ENCODE measurements around the gene CDH23.

CDH23 gene

DNA sequence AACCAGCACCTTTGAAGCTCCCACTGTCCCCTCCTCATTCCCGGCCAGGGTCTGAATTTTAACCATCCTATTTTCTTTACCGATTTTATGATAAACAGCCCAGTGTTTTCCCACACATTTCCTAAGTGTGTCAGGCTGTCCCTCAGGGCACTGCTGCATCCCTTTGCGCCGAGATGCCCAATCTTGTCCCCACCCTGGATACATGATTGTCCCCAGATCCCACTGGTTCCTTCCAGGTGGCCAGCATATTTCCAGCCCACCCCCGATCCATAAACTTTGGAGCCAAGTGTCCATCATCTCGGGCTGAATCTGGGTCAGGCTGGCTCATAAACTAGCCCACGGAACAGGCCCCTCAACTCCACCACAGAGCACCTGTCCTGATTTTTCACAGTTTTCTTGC, 137.2 kb downstream of the CDH23 start:
- DNase-seq, result no peak
- TF ChIP-seq GATA1 (IDR thresholded peaks at IDR 0.05; ENCODE audit: low read depth, low read length) (no peak), POLR2A (IDR thresholded peaks at IDR 0.05; ENCODE audit: low read length) (no peak)

DNA sequence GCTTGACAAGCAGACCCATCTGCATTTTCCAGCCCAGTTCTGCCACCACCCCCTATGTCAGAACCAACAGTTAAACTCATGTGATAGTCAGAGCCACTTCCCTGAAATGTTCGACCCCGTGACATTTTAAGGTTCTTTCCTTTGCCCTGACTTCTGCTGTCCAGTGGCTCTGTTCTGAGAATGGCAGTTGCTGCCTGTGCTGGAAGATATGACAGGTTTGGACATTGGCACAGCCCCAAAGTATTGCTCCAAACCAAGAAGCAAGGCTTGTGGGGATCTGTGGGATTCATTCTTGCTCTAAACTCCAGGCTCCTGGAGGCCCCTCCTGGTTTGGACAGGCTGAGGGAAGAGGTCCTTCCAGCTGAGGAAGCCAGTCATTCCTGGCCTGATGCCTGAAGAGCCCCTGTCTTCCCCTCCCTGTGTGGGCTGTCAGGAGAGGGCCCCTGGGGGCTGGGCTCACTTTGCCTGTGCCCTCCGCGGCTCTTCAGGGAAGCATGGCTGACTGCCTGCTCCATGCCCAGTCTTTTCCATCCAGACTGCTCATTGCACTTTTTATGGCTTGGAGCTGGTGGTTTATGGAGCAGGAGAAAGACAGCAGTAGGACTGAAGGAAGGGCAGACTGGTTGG, 138.0 kb downstream of the CDH23 start:
- TF ChIP-seq POLR2A (IDR thresholded peaks at IDR 0.05; ENCODE audit: low read length) (no peak), GATA1 (IDR thresholded peaks at IDR 0.05; ENCODE audit: low read depth, low read length) (no peak)
- DNase-seq, result peak in 1 of 2 experiments; percentile 22

DNA sequence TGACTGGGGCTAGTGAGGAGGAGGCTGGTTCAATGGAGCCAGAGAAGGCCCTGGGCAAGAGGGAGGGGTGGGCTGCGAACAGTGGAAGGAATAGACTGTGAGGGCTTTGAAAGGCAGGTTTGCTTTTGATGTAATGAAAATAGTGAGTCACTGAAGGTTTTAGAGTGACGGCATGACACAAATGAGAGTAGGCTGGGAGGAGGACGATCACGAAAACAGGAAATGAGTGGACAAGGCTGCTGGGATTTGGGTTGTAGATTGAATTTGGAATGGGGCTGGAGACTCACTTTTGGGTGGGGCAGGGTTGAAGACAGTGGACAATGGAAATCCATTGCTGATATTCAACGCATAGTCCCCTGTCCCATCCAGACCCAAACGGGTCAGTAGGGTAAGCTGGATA, 139.6 kb downstream of the CDH23 start:
- no peak for DNase-seq
- TF ChIP-seq POLR2A (IDR thresholded peaks at IDR 0.05; ENCODE audit: low read length), result no peak
- TF ChIP-seq GATA1 (IDR thresholded peaks at IDR 0.05; ENCODE audit: low read depth, low read length), result no peak

DNA sequence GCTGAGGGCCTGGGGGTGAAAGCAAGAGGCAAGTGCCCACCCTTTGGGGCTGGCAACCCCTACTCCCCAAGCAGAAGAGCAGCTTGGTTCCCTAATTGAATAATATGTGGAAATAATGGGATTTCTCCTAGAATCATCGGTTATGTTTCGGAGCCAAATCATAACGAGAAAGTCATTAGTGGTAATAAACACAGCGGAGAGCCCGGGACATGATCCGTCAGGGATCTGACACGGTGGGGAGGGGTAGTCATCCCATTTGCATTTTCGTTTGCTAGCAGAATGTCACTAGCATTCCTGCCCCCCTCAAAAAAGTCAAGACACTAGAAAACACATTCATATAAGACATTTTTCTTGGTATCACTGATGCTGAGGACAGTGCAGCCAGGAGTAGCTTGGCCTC, 140.4 kb downstream of the CDH23 start:
- no peak for DNase-seq
- TF ChIP-seq POLR2A (IDR thresholded peaks at IDR 0.05; ENCODE audit: low read length) (no peak), GATA1 (IDR thresholded peaks at IDR 0.05; ENCODE audit: low read depth, low read length) (no peak)

DNA sequence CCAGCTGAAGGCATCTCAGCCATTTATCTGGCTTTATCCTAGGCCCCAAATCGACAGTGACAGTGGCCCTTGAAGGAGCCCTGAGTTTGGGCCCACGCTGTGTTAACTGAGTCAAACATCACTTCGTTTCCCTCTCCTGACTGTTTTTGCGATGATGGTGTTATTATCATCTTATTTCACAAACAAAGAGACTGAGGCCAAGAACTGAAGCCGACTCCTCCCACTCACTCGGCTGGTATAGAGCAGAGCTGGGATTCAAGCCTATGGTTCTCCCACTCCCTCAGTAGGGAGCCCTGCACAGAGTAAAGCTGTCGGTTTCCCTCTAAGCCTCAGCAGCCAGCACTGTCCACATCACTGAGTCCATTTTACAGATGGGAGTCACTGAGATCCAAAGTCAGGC, 141.0 kb downstream of the CDH23 start:
- TF ChIP-seq POLR2A (IDR thresholded peaks at IDR 0.05; ENCODE audit: low read length), result no peak
- DNase-seq, result no peak

DNA sequence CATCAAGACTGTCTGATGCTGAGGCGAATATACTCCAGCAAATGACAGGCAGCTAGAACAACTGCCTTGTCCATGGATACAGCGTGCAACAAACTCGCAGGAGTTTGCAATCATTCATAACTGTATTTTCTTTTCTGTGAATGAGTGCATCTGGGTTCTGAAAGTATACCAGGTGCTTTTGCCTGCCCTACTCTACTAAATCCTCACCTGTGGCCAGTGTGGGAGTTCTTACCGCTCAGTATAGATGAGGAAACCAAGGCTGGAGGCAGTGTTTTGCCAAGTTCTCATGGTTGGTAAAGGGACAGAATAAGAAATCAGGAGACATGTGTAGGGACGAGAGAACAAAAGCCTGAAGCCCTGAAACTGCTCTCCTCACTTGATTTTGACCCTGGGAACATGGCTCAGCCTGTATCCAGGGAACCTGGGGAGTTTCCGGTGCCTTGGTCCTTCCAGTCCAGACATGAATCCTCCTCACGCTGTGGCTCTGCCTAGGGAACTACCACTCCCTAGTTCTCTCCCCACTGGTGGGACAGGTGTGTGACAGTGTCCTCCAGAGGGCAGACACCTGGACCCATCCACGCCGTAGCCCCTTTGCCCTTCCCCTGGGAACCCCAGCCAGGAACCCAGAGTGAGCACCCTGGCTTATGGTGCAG, 142.0 kb downstream of the CDH23 start:
- no peak for TF ChIP-seq GATA1 (IDR thresholded peaks at IDR 0.05; ENCODE audit: low read depth, low read length)
- TF ChIP-seq POLR2A (IDR thresholded peaks at IDR 0.05; ENCODE audit: low read length), result no peak
- no peak for DNase-seq

DNA sequence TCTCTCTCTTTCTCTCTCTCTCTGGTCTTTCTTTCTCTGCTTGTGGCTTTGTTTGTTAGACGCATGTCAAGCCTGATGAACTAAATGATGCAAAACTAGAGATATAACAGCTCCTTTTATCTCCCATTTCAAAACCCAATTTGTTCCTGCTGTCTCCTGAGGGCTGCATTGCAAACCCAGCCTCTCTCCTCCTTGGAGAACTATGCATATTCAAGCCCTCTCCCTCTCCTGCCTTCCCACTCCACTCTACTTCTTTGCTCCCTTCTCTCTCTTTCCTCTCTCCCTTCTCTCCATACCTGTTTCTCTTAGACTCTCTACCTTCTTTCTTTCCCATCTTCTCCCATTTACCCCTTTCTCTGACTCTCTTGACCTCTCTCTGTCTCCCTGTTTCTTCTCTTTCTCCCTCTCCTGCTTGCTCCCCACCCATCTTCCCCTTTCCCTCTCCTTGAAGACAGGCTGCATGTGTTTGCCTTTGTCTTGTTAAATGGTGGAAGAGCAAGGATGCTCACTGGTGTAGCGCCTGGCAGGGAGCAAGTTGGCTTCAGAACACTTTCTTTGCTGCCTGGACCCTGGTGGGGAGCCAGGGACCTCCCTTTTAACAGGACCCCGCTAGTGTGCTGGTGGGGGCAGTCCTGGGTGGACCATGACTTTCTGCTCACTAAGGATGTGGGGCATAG, 142.9 kb downstream of the CDH23 start:
- TF ChIP-seq POLR2A (IDR thresholded peaks at IDR 0.05; ENCODE audit: low read length), result no peak
- TF ChIP-seq GATA1 (IDR thresholded peaks at IDR 0.05; ENCODE audit: low read depth, low read length), result no peak
- DNase-seq, result no peak

DNA sequence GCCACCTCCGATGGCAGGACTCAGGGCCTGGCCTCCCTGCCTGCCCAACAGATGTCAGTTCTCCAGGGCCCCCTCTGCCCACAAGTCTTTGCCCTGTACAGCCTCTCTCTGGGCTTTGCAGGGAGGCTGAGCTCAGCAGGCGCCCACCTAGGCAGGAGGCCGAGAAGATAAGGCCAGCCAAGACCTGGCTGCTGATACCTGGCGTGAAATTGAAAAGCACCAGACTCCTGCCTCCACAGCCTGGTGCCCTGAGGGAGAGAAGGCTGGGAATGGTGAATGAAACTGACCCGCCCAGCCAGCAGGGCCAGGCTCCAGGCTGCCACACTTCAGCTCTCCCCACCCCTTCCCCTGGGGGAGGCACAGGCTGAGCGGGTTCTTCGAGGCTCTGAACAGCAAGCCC, 145.8 kb downstream of the CDH23 start:
- DNase-seq, result no peak
- no peak for TF ChIP-seq POLR2A (IDR thresholded peaks at IDR 0.05; ENCODE audit: low read length)
- TF ChIP-seq GATA1 (IDR thresholded peaks at IDR 0.05; ENCODE audit: low read depth, low read length), result no peak

DNA sequence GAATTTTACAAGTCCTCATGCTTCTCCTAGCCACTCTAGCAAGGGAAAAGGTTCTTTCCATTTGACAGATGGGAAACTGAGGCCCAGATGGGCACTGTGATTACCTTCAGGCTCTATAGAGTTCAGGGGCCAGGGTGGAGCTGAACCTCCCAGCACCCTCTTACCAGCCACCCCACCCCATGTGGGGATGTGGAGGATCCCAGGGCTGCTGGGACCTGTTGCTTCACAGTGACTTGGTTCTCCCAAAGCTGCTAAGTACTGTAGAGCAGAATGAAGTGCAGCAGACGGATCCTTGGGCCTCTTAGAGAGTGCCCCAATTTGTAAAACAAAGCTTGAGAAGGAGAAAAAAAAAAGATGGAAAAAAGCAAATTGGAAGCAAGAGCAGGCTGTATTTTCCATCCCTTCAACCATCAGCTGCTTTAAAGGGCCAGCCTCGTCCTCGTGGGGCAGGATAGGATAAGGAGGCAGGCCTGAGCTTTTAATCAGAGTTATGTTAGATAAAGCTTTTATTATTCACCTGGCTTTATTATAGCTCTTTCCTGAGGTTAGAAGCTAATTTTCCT, 147.0 kb downstream of the CDH23 start:
- DNase-seq, result no peak

DNA sequence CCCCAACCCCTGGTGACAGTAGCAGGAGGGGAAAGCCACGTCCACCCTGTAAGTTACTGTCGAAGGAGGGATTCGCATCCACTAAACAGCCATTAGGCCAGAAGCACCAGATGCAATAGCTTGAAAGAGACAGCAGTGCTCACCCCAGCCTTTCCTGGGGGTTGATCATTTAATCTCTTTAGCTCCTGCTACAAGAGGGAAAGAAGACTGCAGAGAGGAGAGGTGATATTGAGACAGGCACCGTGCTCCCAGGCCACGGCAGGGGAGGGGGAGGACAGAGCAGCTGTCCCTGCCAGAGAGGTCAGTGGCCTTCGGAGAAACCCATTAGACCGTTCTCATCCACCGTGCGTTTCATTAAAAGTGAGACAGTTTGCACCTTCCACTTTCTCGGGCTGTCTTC, 148.3 kb downstream of the CDH23 start:
- TF ChIP-seq POLR2A (IDR thresholded peaks at IDR 0.05; ENCODE audit: low read length), result no peak
- DNase-seq, result no peak

More for the DNA sequence above, 147.0 kb downstream of the CDH23 start:
- TF ChIP-seq GATA1 (IDR thresholded peaks at IDR 0.05; ENCODE audit: low read depth, low read length), result no peak
- TF ChIP-seq POLR2A (IDR thresholded peaks at IDR 0.05; ENCODE audit: low read length), result no peak

DNA sequence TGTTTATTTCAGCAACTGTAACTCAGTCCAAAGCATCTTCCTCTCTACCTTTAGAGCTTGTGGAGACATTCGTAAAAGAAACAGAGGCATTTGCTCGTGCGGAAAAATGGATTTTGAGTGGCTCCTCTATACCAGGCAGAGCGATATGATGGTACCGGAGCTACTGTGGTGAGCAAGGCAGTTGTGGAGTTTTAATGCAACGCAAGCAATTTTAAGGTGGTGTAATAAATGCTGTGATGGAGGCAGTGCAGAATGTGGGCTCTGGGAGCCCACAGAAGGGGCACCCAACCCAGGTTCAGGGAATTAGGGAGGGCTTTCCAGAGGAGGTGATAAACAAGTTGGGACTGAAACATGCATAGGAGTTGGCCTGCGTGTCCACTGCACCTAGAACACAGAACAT, 149.5 kb downstream of the CDH23 start:
- DNase-seq, result no peak
- no peak for TF ChIP-seq GATA1 (IDR thresholded peaks at IDR 0.05; ENCODE audit: low read depth, low read length)
- no peak for TF ChIP-seq POLR2A (IDR thresholded peaks at IDR 0.05; ENCODE audit: low read length)

DNA sequence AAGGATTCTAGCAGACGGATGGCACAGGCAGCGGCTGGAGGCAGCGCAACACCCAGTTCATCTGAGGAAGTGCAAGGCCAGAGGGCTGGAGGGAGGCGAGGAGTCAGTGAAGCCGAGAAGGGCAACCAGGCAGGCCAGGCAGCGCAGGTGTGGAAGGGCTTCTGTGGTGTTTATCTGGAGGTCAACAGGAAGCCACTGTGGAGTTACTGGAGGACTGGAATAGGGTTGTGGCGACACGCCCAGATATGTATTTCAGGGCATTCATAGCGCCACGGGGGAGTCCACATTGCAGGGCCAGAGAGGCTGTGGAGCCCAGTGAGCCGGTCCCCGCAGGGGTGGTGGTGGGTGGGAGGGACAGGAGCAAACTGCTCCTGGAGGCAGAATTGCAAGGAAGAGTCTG, 150.6 kb downstream of the CDH23 start:
- no peak for DNase-seq
- TF ChIP-seq POLR2A (IDR thresholded peaks at IDR 0.05; ENCODE audit: low read length) (no peak), GATA1 (IDR thresholded peaks at IDR 0.05; ENCODE audit: low read depth, low read length) (no peak)

DNA sequence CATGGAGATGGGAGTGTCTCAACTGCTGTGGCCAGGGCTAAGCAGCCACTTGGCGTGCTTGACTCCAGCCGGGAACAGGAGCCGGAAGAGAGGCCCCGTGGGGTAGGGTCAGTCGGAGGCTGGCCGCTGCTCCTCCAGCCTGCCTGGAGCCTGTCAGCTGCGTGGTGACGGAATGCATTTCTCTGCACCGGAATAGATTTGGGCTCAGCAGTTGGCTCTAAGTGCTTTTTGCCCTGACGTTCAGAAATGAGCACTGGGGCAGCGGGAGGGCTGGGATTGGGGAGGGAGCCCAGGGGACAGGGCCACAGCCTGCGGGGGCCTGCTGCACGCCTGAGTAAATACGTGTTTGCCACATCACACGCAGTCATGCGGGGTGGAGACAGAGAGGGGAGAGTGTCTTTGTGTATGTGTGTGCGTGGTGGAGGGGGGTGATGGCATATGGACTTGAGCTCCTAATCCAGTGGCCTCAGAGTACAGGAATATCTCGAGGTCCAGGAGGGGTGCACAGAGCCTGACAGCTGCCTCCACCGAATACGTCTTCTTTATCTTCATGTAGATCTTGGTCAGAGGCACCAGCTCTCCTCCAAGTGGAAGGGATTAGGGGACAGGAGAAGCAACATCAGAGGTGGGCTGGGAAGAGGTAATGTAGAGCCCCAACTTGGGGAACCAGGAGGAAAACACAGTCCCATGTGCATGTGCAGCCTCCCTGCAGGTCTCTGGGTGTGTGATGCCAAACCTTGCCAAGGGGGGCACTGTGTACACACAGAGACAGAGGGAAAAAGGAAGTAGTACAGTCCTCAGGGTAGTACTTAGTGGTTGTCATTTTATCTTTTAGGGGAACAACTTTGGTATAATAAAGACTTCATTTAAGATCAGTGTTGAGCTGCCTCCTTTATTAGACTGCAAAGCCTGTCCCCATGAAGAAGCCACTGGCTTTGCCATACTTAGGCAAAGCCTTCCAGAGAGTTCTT, 151.4 kb downstream of the CDH23 start:
- peak in 1 of 2 experiments; percentile 28 for DNase-seq
- TF ChIP-seq GATA1 (IDR thresholded peaks at IDR 0.05; ENCODE audit: low read depth, low read length) (no peak), POLR2A (IDR thresholded peaks at IDR 0.05; ENCODE audit: low read length) (no peak)

Data from erythroblast (primary cell).